GM12878 (cell line): ENCODE data around the gene GLG1. TPM values are rescaled to one million over a fixed set of nuclear protein-coding genes. Genes with fewer than 3 reads are reported as not detected.
"Not testable (repeated sequence)": the region's sequence is repeated elsewhere in the genome, so short reads cannot be mapped to it uniquely, and the experiment has no call there.

Source experiments
- ATAC-seq: fragments of 200-7000 bp; cut with Tn5 transposase; 3 replicates; pipeline ENCODE4 v1.9.1; 2020; ENCODE audit warnings: mild to moderate bottlenecking, moderate library complexity
- BruUV-seq: library from RNA; stranded (reverse); fragments of 400-500 nt; replicated peaks from 2 replicates; lab custom pipeline; 2021; lab: Mats Ljungman, UMichigan
- CTCF ChIA-PET: fragments of 300-600 bp; sonication (Branson Sonifier 250); formaldehyde crosslinking; extraction: SDS; loops from one replicate; lab custom pipeline; 2021; ENCODE audit warnings: inconsistent platforms; lab: Yijun Ruan, JAX
- POLR2A ChIA-PET: fragments of 350-600 bp; formaldehyde crosslinking; extraction: SDS; loops from one replicate; lab custom pipeline; 2021; ENCODE audit warnings: inconsistent platforms; lab: Charles Lee
- RAD21 ChIA-PET: fragments of 300-600 bp; sonication (Branson Sonifier 250); formaldehyde crosslinking; loops from one replicate; lab custom pipeline; 2023; ENCODE audit warnings: antibody characterized with exemption; ENCODE audit not compliant: unreplicated experiment; lab: Charles Lee
- SMC1A ChIA-PET: fragments of 300-600 bp; sonication (Branson Sonifier 250); formaldehyde crosslinking; loops from one replicate; lab custom pipeline; 2023; ENCODE audit not compliant: unreplicated experiment, uncharacterized antibody; lab: Charles Lee
- DNase-seq: peaks from one replicate; pipeline ENCODE4 v3.0.0-alpha.2; 2011; ENCODE audit warnings: low read depth, low spot score
- FAIRE-seq: peaks from 3 replicates; lab custom pipeline; 2011; peaks lifted over from hg19 to GRCh38; lab: Jason Lieb, UNC
- H2AFZ ChIP-seq: 2 replicates; pipeline ENCODE4 v1.6.0; 2011; ENCODE audit warnings: low read depth, low read length, control low read depth; ENCODE audit not compliant: control insufficient read depth
- H3K27ac ChIP-seq: 2 replicates; pipeline ENCODE4 v1.5.1; 2011; ENCODE audit warnings: control low read depth; ENCODE audit not compliant: control insufficient read depth, insufficient read depth
- H3K27me3 ChIP-seq, 2 experiments: replicated peaks in 1 of 2; 2 replicates each; pipeline versions ENCODE4 v1.6.0 to v1.6.1; 2011; ENCODE audit warnings: low read length in 1 of 2; ENCODE audit not compliant: control insufficient read depth in 2 of 2, insufficient read depth in 2 of 2
- H3K36me3 ChIP-seq, 2 experiments: 2 replicates each; pipeline ENCODE4 v1.5.1; 2011; ENCODE audit warnings: low read length in 1 of 2; ENCODE audit not compliant: control insufficient read depth in 2 of 2, insufficient read depth in 2 of 2
- H3K4me1 ChIP-seq: 2 replicates; pipeline ENCODE4 v1.6.1; 2011; ENCODE audit warnings: mild to moderate bottlenecking, low read length, moderate library complexity, mixed read lengths; ENCODE audit not compliant: control insufficient read depth, insufficient read depth
- H3K4me2 ChIP-seq: 2 replicates; pipeline ENCODE4 v1.6.0; 2011; ENCODE audit warnings: control low read depth; ENCODE audit not compliant: control insufficient read depth, insufficient read depth
- H3K4me3 ChIP-seq: fragments of 200-600 bp; sonication (generic); 2 replicates; pipeline ENCODE4 v1.5.1; 2016
- H3K79me2 ChIP-seq: 2 replicates; pipeline ENCODE4 v1.6.0; 2011; ENCODE audit warnings: low read length; ENCODE audit not compliant: control insufficient read depth, insufficient read depth
- H3K9ac ChIP-seq: 2 replicates; pipeline ENCODE4 v1.8.0; 2011; ENCODE audit warnings: low read length, control low read depth, mixed read lengths; ENCODE audit not compliant: control insufficient read depth, insufficient read depth
- H3K9me3 ChIP-seq: replicated peaks from 3 replicates; pipeline ENCODE4 v1.5.1; 2011; ENCODE audit warnings: mild to moderate bottlenecking, low read length; ENCODE audit not compliant: control insufficient read depth, insufficient read depth
- H4K20me1 ChIP-seq: 2 replicates; pipeline ENCODE4 v1.6.0; 2011; ENCODE audit not compliant: control insufficient read depth, insufficient read depth
- WGBS: methylation state at CpG from one replicate; pipeline ENCODE4 v1.1.6; 2016; ENCODE audit warnings: low lambda C conversion rate; ENCODE audit not compliant: insufficient replicate concordance, insufficient coverage; ENCODE audit errors: missing lambda C conversion rate; 5-methylcytosine and 5-hydroxymethylcytosine counted together
- in situ Hi-C: fragments of 300-500 bp; cut with MboI; formaldehyde crosslinking; loops from 9 replicates; pipeline ENCODE4 v1.14.3; 2018; ENCODE audit warnings: mixed read lengths
- intact Hi-C: fragments of 100-400 bp; cut with micrococcal nuclease; formaldehyde crosslinking; loops from one replicate; pipeline ENCODE4 v1.14.2; 2022; ENCODE audit not compliant: unreplicated experiment
- polyA plus RNA-seq, 11 experiments: library from polyadenylated mRNA; depleted of rRNA in 4 of 11; unstranded in 6 of 11; stranded (reverse) in 5 of 11; fragments of >200 nt; fragmentation: Nextera tagmentation in 4 of 11; fragmentation: Illumina TruSeq in 1 of 11; extraction: Ambion mirVana in 4 of 11; extraction: Trizol in 1 of 11; gene quantifications; 1 replicate in 1 of 11; 2 replicates in 10 of 11; pipeline versions ENCODE4 v1.2.1 to v1.2.3, GENCODE V29; 2011 to 2016; ENCODE audit warnings: inconsistent platforms in 2 of 11, missing spikeins in 2 of 11, low read depth in 1 of 11
- total RNA-seq, 4 experiments: library from RNA; depleted of rRNA in 3 of 4; stranded (reverse); fragments of >200 nt in 3 of 4; fragmentation: Illumina TruSeq in 1 of 4; extraction: Trizol in 1 of 4; gene quantifications; 2 replicates each; pipeline versions ENCODE4 v1.2.1 to v1.2.3, GENCODE V29; 2013 to 2021

The GLG1 gene
- total and polyA plus RNA-seq, 10 of the 15 experiments (the other 5 are each of a cell fraction or from before 2014, with no cell fraction given): 7.6 to 49.4 (median 28.2) TPM

DNA sequence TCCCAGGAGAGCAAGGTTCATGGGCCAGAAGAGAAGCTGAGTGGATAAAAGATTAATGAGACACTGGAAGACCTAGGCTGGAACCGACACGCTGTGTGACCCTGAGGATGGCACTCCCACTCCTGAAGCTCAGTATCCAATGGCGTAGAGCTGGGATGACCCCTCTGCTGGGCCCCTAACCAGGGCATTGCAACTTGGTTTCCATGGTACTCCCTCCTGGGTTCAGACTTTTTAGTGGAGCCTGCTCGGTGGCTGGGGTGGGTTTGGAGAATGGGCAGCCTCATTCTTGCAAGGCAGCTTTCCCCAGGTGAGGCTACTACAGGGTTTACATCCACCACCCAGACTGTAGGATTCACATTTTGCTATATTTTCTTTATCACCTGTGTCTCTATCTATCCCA is 183.2 kb downstream of the GLG1 start:
- RAD21 ChIA-PET, BruUV-seq, H3K9ac ChIP-seq, POLR2A ChIA-PET, FAIRE-seq, H3K79me2 ChIP-seq, H2AFZ ChIP-seq, H3K4me3 ChIP-seq, H3K4me1 ChIP-seq, H3K27me3 ChIP-seq, H4K20me1 ChIP-seq, DNase-seq, SMC1A ChIA-PET, H3K9me3 ChIP-seq, intact Hi-C loops, ATAC-seq, H3K4me2 ChIP-seq, H3K27ac ChIP-seq, in situ Hi-C loops, H3K36me3 ChIP-seq: not testable (repeated sequence)
- CTCF ChIA-PET: interaction anchor here (0.6 kb wide), 1 partner anchor 188 kb away, joined by 3 read pairs; no protein-coding TSS in a partner anchor
- WGBS: 67% methylated on average over 1 of the region's 4 CpGs

- H3K4me3 ChIP-seq, ATAC-seq, H3K9me3 ChIP-seq, SMC1A ChIA-PET, intact Hi-C loops, H3K27ac ChIP-seq, in situ Hi-C loops, BruUV-seq, H3K9ac ChIP-seq, FAIRE-seq, H3K4me1 ChIP-seq, H3K36me3 ChIP-seq, CTCF ChIA-PET, POLR2A ChIA-PET, H3K79me2 ChIP-seq, H3K27me3 ChIP-seq, H4K20me1 ChIP-seq, H2AFZ ChIP-seq, RAD21 ChIA-PET, DNase-seq, H3K4me2 ChIP-seq: not testable (repeated sequence)
- 52% methylated on average over 6 of the region's 17 CpGs for WGBS
Observed at GRCh38 chr16:74422086-74422485, 184.8 kb downstream of the GLG1 start.

DNA sequence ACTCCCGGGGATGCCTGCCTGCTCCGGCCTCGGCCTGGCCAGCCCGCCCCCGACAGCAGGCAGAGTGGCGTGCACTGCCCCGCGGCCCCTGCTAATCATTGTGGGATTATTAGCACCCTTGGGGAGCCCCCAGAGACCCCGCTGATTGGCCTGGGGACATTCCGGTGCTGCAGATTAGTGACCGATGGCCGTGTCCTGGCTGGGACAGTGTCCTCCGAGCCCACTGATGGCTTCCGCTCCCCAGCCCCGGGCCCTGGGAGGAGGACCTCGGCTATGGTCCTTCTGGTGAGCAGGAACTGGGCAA is 185.5 kb downstream of the GLG1 start:
- H3K4me2 ChIP-seq, H3K27ac ChIP-seq, ATAC-seq, H3K27me3 ChIP-seq, SMC1A ChIA-PET, in situ Hi-C loops, CTCF ChIA-PET, DNase-seq, BruUV-seq, H3K9ac ChIP-seq, H2AFZ ChIP-seq, H3K9me3 ChIP-seq, RAD21 ChIA-PET, H3K4me3 ChIP-seq, H3K4me1 ChIP-seq, H4K20me1 ChIP-seq, H3K79me2 ChIP-seq, FAIRE-seq, H3K36me3 ChIP-seq, intact Hi-C loops, POLR2A ChIA-PET: not testable (repeated sequence)
- WGBS: 58% methylated on average over 2 of the region's 16 CpGs

DNA sequence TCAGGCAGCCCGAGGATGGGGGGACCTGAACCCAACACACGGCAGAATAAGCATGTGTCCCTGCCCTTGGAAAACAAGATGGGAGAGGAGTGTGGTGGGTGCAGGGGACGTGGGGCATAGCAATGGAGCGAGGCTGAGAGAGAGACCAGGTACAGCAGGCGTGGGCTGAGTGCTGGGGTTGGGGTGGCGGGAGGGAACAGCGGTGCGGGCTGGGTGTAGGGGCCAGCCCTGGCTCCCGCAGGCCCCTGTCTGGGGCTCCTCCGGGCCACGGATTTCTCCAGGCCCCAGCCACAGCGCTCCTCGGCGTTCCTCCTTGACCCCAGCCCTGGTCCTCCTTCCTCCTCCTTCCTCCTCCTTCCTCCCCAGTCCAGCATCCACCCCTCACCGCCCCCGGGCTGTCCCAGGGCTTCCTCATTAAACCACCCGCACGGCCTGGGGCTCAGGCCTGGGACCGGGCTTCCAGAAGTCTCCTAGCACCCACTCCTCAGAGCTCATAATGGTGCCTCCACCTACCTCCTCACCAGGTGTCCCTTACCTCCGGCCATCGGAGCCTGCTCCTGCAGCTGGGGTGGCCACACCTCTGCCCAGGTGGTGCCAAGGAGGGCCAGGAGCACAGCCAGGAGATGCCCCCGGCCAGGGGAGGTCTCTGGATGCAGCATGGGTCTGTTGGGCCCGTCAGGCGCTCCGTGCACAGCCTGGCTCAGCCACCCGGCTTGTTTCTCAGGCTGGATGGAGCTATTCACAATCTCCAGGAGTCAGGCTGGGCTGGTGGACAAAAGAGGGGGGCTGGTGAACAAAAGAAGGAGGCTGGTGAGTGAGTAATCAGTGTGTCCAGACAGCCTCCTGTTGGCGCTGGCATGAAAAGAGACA is 186.1 kb downstream of the GLG1 start, which contains the start of gene CLEC18B:
Gene CLEC18B, minus strand, starts transcription at position 867 of the 870 bp plus-strand sequence. Its CDS starts 208 bp downstream, at position 659.
- CTCF ChIA-PET, H3K27ac ChIP-seq, H3K36me3 ChIP-seq, H3K4me1 ChIP-seq, in situ Hi-C loops, intact Hi-C loops, H4K20me1 ChIP-seq, RAD21 ChIA-PET, FAIRE-seq, SMC1A ChIA-PET, H3K9me3 ChIP-seq, H3K27me3 ChIP-seq, H2AFZ ChIP-seq, H3K79me2 ChIP-seq, H3K9ac ChIP-seq, DNase-seq, H3K4me2 ChIP-seq, POLR2A ChIA-PET, H3K4me3 ChIP-seq, BruUV-seq: not testable (repeated sequence)
- WGBS: 0% methylated on average over 1 of the region's 27 CpGs
- ATAC-seq: peak; percentile 25; the same call in 2 of the 3 replicates
